A549 (cell line): ENCODE measurements around the gene RRP8. TPM values are rescaled to one million over a fixed set of nuclear protein-coding genes. Genes with fewer than 3 reads are reported as not detected.

ENCODE experiments used
- ATAC-seq, 2 experiments: fragments of 200-7000 bp in 1 of 2; fragments of >200 bp in 1 of 2; cut with Nextera tagmentation in 1 of 2; cut with Tn5 transposase in 1 of 2; 3 replicates each; pipeline versions ENCODE4 v1.8.0 to v1.9.1; 2018 to 2020; ENCODE audit warnings: mild to moderate bottlenecking in 1 of 2, moderate library complexity in 1 of 2
- CTCF ChIA-PET: fragments of 300-600 bp; sonication (Branson Sonifier 250); formaldehyde crosslinking; extraction: SDS; loops from one replicate; lab custom pipeline; 2021; ENCODE audit warnings: antibody characterized with exemption, inconsistent platforms; lab: Yijun Ruan, JAX
- POLR2A ChIA-PET: fragments of 350-600 bp; formaldehyde crosslinking; extraction: SDS; loops from one replicate; lab custom pipeline; 2021; ENCODE audit warnings: antibody characterized with exemption, inconsistent platforms; lab: Yijun Ruan, JAX
- DNase-seq, 2 experiments: peaks; one replicate each; pipeline versions ENCODE4 v3.0.0 to v3.0.0-alpha.2; 2011 to 2016; ENCODE audit warnings: low read depth in 1 of 2, low spot score in 1 of 2
- FAIRE-seq: peaks from 2 replicates; lab custom pipeline; 2011; peaks lifted over from hg19 to GRCh38; lab: Jason Lieb, UNC
- H3K27ac ChIP-seq, 2 experiments: fragments of >200 bp; sonication (Bioruptor Twin); formaldehyde crosslinking; 3 replicates each; pipeline ENCODE4 v1.5.1; 2016 to 2017
- H3K4me1 ChIP-seq: fragments of >200 bp; sonication (Bioruptor Twin); formaldehyde crosslinking; 3 replicates; pipeline ENCODE4 v1.6.1; 2016
- H3K4me2 ChIP-seq: fragments of >200 bp; sonication (Bioruptor Twin); formaldehyde crosslinking; 3 replicates; pipeline ENCODE4 v1.6.1; 2016
- H3K4me3 ChIP-seq: fragments of >200 bp; sonication (Bioruptor Twin); formaldehyde crosslinking; 3 replicates; pipeline ENCODE4 v1.5.1; 2016
- H3K9me3 ChIP-seq: fragments of >200 bp; sonication (Bioruptor Twin); formaldehyde crosslinking; 3 replicates; pipeline ENCODE4 v1.6.1; 2016
- BCL3 ChIP-seq: fragments of >200 bp; sonication (Bioruptor Twin); formaldehyde crosslinking; IDR thresholded peaks from 3 replicates; pipeline ENCODE4 v1.6.1; 2016
- CBX8 ChIP-seq: fragments of 200-600 bp; sonication (generic); IDR thresholded peaks from 2 replicates; pipeline ENCODE4 v1.6.1; 2016
- CEBPB ChIP-seq, 2 experiments: fragments of >200 bp in 1 of 2; sonication (Bioruptor Twin) in 1 of 2; formaldehyde crosslinking in 1 of 2; IDR thresholded peaks; 2 replicates each; pipeline ENCODE4 v1.6.1; 2012 to 2016
- HES2 ChIP-seq: fragments of >200 bp; sonication (Bioruptor Twin); formaldehyde crosslinking; IDR thresholded peaks from 2 replicates; pipeline ENCODE4 v1.6.1; 2016
- HEYL ChIP-seq: fragments of 250-450 bp; sonication (Bioruptor Pico); IDR thresholded peaks from 2 replicates; pipeline ENCODE4 v1.8.0; 2021; ENCODE audit warnings: mild to moderate bottlenecking, moderate library complexity
- HOXB13 ChIP-seq: fragments of 250-450 bp; sonication (Bioruptor Pico); IDR thresholded peaks from 2 replicates; pipeline ENCODE4 v1.5.0; 2020; ENCODE audit warnings: low read depth, mild to moderate bottlenecking, moderate library complexity
- KDM1A ChIP-seq: fragments of 200-600 bp; sonication (generic); IDR thresholded peaks from 2 replicates; pipeline ENCODE4 v1.6.1; 2016; ENCODE audit warnings: low read depth, mild to moderate bottlenecking
- MAZ ChIP-seq: fragments of 150-350 bp; IDR thresholded peaks from 2 replicates; pipeline ENCODE4 v1.6.1; 2014; ENCODE audit warnings: antibody characterized with exemption, low read depth, low read length, borderline replicate concordance
- MYC ChIP-seq: IDR thresholded peaks from 2 replicates; pipeline ENCODE4 v1.6.1; 2012; ENCODE audit warnings: mild to moderate bottlenecking, inconsistent platforms, low read length, improper control_type of control experiment, borderline replicate concordance
- NFE2L2 ChIP-seq: fragments of 150-350 bp; conservative IDR thresholded peaks from 2 replicates; pipeline ENCODE4 v1.6.1; 2014; ENCODE audit warnings: low read length
- PHF8 ChIP-seq: fragments of 200-600 bp; sonication (generic); IDR thresholded peaks from 2 replicates; pipeline ENCODE4 v1.6.1; 2016; ENCODE audit warnings: low read depth, mild to moderate bottlenecking, antibody characterized with exemption, moderate library complexity, borderline replicate concordance
- RCOR1 ChIP-seq: fragments of 150-350 bp; IDR thresholded peaks from 2 replicates; pipeline ENCODE4 v1.6.1; 2014; ENCODE audit warnings: antibody characterized with exemption, low read length, low read depth
- SMC3 ChIP-seq: fragments of >200 bp; sonication (Bioruptor Twin); formaldehyde crosslinking; IDR thresholded peaks from 3 replicates; pipeline ENCODE4 v1.6.1; 2018; ENCODE audit warnings: inconsistent platforms
- ZSCAN20 ChIP-seq: fragments of 250-450 bp; sonication (Bioruptor Pico); IDR thresholded peaks from 2 replicates; pipeline ENCODE4 v1.8.0; 2022; ENCODE audit warnings: mild to moderate bottlenecking, moderate library complexity
- WGBS: methylation state at CpG from one replicate; pipeline ENCODE4 v1.1.6; 2017; ENCODE audit errors: missing lambda C conversion rate; 5-methylcytosine and 5-hydroxymethylcytosine counted together
- polyA plus RNA-seq, 4 experiments: library from polyadenylated mRNA; depleted of rRNA in 3 of 4; stranded (reverse); fragments of >200 nt; fragmentation: RNase III in 1 of 4; extraction: RNeasy Plus Mini Kit Qiagen cat#74134 plus additional on column Dnase treatment in 1 of 4; gene quantifications; 2 replicates in 3 of 4; 3 replicates in 1 of 4; pipeline ENCODE4 v1.2.3, GENCODE V29; 2011 to 2017

Gene RRP8
- polyA plus RNA-seq, 2 of the 4 experiments (the other 2 are of a cell fraction) = 14.5 to 25.9 TPM

GRCh38 chr11:6567371-6567745 lies 36.1 kb downstream of the RRP8 start:
- peaks cover 6% of the 10 kb centered on the region; the same call in 2 of the 3 replicates for H3K4me1 ChIP-seq
- POLR2A ChIA-PET = no interaction called here
- no peak overlapping the region for H3K27ac ChIP-seq
- H3K4me2 ChIP-seq = no peak overlapping the region
- H3K9me3 ChIP-seq = no peaks in the 10 kb centered on the region
- CTCF ChIA-PET = interaction anchor here (1.1 to 1.6 kb wide), 2 partner anchors 14 to 29 kb away, joined by 3 to 4 read pairs; no protein-coding TSS in a partner anchor
- ATAC-seq = no peak; a peak in 2 of 6 replicates
- no peak for FAIRE-seq
- WGBS = 88% methylated on average over 7 of the region's 7 CpGs
- TF ChIP-seq PHF8 (no peak), MAZ (no peak), MYC (no peak), BCL3 (no peak), SMC3 (no peak), CBX8 (no peak), RCOR1 (no peak), CEBPB (IDR thresholded peaks at IDR 0.05) (no peak), NFE2L2 (no peak), HOXB13 (CRISPR knock-in tag) (no peak), HEYL (CRISPR knock-in tag) (no peak)
- no peak overlapping the region for H3K4me3 ChIP-seq
- no peak for DNase-seq

GRCh38 chr11:6566704-6567370 lies 36.6 kb downstream of the RRP8 start:
- ATAC-seq = no peak; a peak in 1 of 6 replicates
- no peak for TF ChIP-seq KDM1A
- TF ChIP-seq, all 56 proteins: peak for 0
- CTCF ChIA-PET = interaction anchor here (0.5 to 1.6 kb wide), 3 partner anchors 14 to 190 kb away, joined by 3 to 4 read pairs (median 3); no protein-coding TSS in a partner anchor
- no peak for FAIRE-seq
- POLR2A ChIA-PET = no interaction called here
- no peak overlapping the region for H3K4me2 ChIP-seq
- WGBS = 90% methylated on average over 13 of the region's 13 CpGs
- no peak for DNase-seq
- H3K27ac ChIP-seq = no peak overlapping the region
- H3K9me3 ChIP-seq = no peaks in the 10 kb centered on the region
- no peak overlapping the region for H3K4me3 ChIP-seq
- H3K4me1 ChIP-seq = peaks cover 6% of the 10 kb centered on the region; the same call in 2 of the 3 replicates

- H3K27ac ChIP-seq = no peak overlapping the region
- peaks cover 6% of the 10 kb centered on the region; the same call in 2 of the 3 replicates for H3K4me1 ChIP-seq
- DNase-seq = no peak
- no peak overlapping the region for H3K4me2 ChIP-seq
- TF ChIP-seq HES2 = no peak
- TF ChIP-seq ZSCAN20 = no peak
- POLR2A ChIA-PET = no interaction called here
- no peaks in the 10 kb centered on the region for H3K9me3 ChIP-seq
- CTCF ChIA-PET = interaction anchor here (0.5 to 0.6 kb wide), 2 partner anchors 28 to 189 kb away, joined by 3 read pairs; no protein-coding TSS in a partner anchor
- no peak for FAIRE-seq
- ATAC-seq = no peak
- no peak overlapping the region for H3K4me3 ChIP-seq
- 61% methylated on average over 3 of the region's 5 CpGs for WGBS
These were observed 37.3 kb downstream of the RRP8 start for GRCh38 chr11:6565988-6566703.

GRCh38 chr11:6565325-6565724 lies 38.1 kb downstream of the RRP8 start:
- H3K4me3 ChIP-seq = no peak overlapping the region
- TF ChIP-seq HES2 = no peak
- 57% methylated on average over 2 of the region's 2 CpGs for WGBS
- DNase-seq (no peak), ATAC-seq (no peak), FAIRE-seq (no peak)
- peaks cover 6% of the 10 kb centered on the region; the same call in 2 of the 3 replicates for H3K4me1 ChIP-seq
- ChIA-PET CTCF (interaction anchor here (0.6 kb wide), 1 partner anchor 29 kb away, joined by 3 read pairs; no protein-coding TSS in a partner anchor), POLR2A (no interaction called here)
- H3K4me2 ChIP-seq = no peak overlapping the region
- H3K9me3 ChIP-seq = no peaks in the 10 kb centered on the region
- H3K27ac ChIP-seq = no peak overlapping the region
